K562 (cell line): Measurements from ENCODE around the gene ABCC6. TPM values are rescaled to one million over a fixed set of nuclear protein-coding genes. Genes with fewer than 3 reads are reported as not detected.
"Not testable (repeated sequence)": the region's sequence is repeated elsewhere in the genome, so short reads cannot be mapped to it uniquely, and the experiment has no call there.

ENCODE experiments used
- ATAC-seq: fragments of 200-7000 bp; cut with Tn5 transposase; 3 replicates; pipeline ENCODE4 v1.9.1; 2020; ENCODE audit warnings: moderate library complexity
- BruUV-seq: library from RNA; stranded (reverse); fragments of 400-500 nt; replicated peaks from 2 replicates; lab custom pipeline; 2021; lab: Mats Ljungman, UMichigan
- CTCF ChIA-PET: fragments of 300-600 bp; formaldehyde crosslinking; extraction: SDS; loops from one replicate; lab custom pipeline; 2021; ENCODE audit warnings: low intra/inter-chr PET ratio; lab: Yijun Ruan, JAX
- POLR2A ChIA-PET: fragments of 300-600, 350-650 bp; sonication (Branson Sonifier 250); formaldehyde crosslinking; extraction: SDS; loops from one replicate; lab custom pipeline; 2021; ENCODE audit warnings: antibody characterized with exemption, inconsistent platforms; lab: Yijun Ruan, JAX
- DNase-seq, 4 experiments: peaks; one replicate each; pipeline versions ENCODE4 v3.0.0 to v3.0.0-alpha.2; 2011 to 2018; ENCODE audit warnings: low spot score in 3 of 4, mixed read lengths in 3 of 4; ENCODE audit errors: extremely low read depth in 1 of 4
- FAIRE-seq: peaks from 2 replicates; lab custom pipeline; 2011; peaks lifted over from hg19 to GRCh38; lab: Jason Lieb, UNC
- H2AFZ ChIP-seq: 2 replicates; pipeline ENCODE4 v1.6.0; 2011; ENCODE audit warnings: low read depth, low read length, control low read depth, inconsistent platforms
- H3K27ac ChIP-seq: fragments of 200-600 bp; 3 replicates; pipeline ENCODE4 v1.8.0; 2011; ENCODE audit warnings: low read depth, mild to moderate bottlenecking, control low read depth, inconsistent platforms, low read length, moderate library complexity, mixed read lengths; ENCODE audit errors: extremely low read depth
- H3K27me3 ChIP-seq, 2 experiments: fragments of 300-600 bp in 1 of 2; 2 replicates in 1 of 2; 3 replicates in 1 of 2; pipeline versions ENCODE4 v1.6.0 to v1.8.0; 2011; ENCODE audit warnings: inconsistent platforms in 2 of 2, low read length in 2 of 2, mild to moderate bottlenecking in 1 of 2, mixed read lengths in 1 of 2, moderate library complexity in 1 of 2; ENCODE audit not compliant: control insufficient read depth in 2 of 2, insufficient read depth in 2 of 2
- H3K36me3 ChIP-seq: fragments of 300-600 bp; 3 replicates; pipeline ENCODE4 v1.8.0; 2011; ENCODE audit warnings: mild to moderate bottlenecking, low read length, inconsistent platforms; ENCODE audit not compliant: control insufficient read depth, insufficient read depth
- H3K4me1 ChIP-seq, 2 experiments: fragments of 200-600 bp in 1 of 2; replicated peaks in 1 of 2; 2 replicates in 1 of 2; 3 replicates in 1 of 2; pipeline versions ENCODE4 v1.5.1 to v1.8.0; 2011; ENCODE audit warnings: inconsistent platforms in 2 of 2, low read length in 2 of 2, mild to moderate bottlenecking in 1 of 2, mixed read lengths in 1 of 2, moderate library complexity in 1 of 2; ENCODE audit not compliant: control insufficient read depth in 2 of 2, insufficient read depth in 2 of 2
- H3K4me2 ChIP-seq: 2 replicates; pipeline ENCODE4 v1.6.1; 2011; ENCODE audit warnings: low read length, control low read depth, inconsistent platforms, mixed read lengths; ENCODE audit not compliant: insufficient read depth
- H3K4me3 ChIP-seq: fragments of 200-600 bp; sonication (generic), shearing (Covaris generic); 2 replicates; pipeline ENCODE4 v1.5.1; 2016; ENCODE audit warnings: control low read depth, inconsistent platforms
- H3K79me2 ChIP-seq: fragments of 200-600 bp; 3 replicates; pipeline ENCODE4 v1.8.0; 2011; ENCODE audit warnings: low read length, inconsistent platforms; ENCODE audit not compliant: control insufficient read depth, insufficient read depth
- H3K9ac ChIP-seq, 2 experiments: 2 replicates each; pipeline versions ENCODE4 v1.6.0 to v1.6.1; 2011; ENCODE audit warnings: low read depth in 2 of 2, low read length in 2 of 2, control low read depth in 1 of 2, inconsistent platforms in 1 of 2, mild to moderate bottlenecking in 1 of 2, mixed read lengths in 1 of 2; ENCODE audit not compliant: insufficient read depth in 1 of 2
- H3K9me1 ChIP-seq: one replicate; pipeline ENCODE4 v1.6.0; 2011; ENCODE audit warnings: inconsistent platforms, mild to moderate bottlenecking, low read length, moderate library complexity; ENCODE audit not compliant: control insufficient read depth, insufficient read depth
- H3K9me3 ChIP-seq: replicated peaks from 2 replicates; pipeline ENCODE4 v1.5.1; 2011; ENCODE audit warnings: low read depth, low read length, inconsistent platforms; ENCODE audit not compliant: control insufficient read depth, insufficient read depth
- H4K20me1 ChIP-seq: replicated peaks from 2 replicates; pipeline ENCODE4 v1.6.1; 2011; ENCODE audit warnings: low read length, inconsistent platforms, mixed read lengths; ENCODE audit not compliant: control insufficient read depth, insufficient read depth
- WGBS: fragments of 100-300 bp; shearing (Covaris generic); methylation state at CpG from one replicate; pipeline ENCODE4 v1.1.6; 2016; ENCODE audit warnings: low coverage, mixed read lengths; ENCODE audit not compliant: insufficient coverage; ENCODE audit errors: missing lambda C conversion rate; 5-methylcytosine and 5-hydroxymethylcytosine counted together
- in situ Hi-C: fragments of 300-500 bp; cut with MboI; formaldehyde crosslinking; loops from 4 replicates; pipeline ENCODE4 v1.15.0; 2018; ENCODE audit warnings: inconsistent platforms, mixed read lengths
- intact Hi-C: fragments of 100-400 bp; cut with micrococcal nuclease; formaldehyde crosslinking; loops from 2 replicates; pipeline ENCODE4 v1.14.2; 2022
- polyA plus RNA-seq, 8 experiments: library from polyadenylated mRNA; depleted of rRNA in 4 of 8; stranded (reverse) in 5 of 8; unstranded in 3 of 8; fragments of >200 nt; fragmentation: Nextera tagmentation in 2 of 8; fragmentation: Illumina TruSeq in 1 of 8; extraction: Ambion mirVana in 2 of 8; extraction: Trizol in 1 of 8; gene quantifications; 2 replicates each; pipeline versions ENCODE4 v1.2.1 to v1.2.3, GENCODE V29; 2011 to 2014; ENCODE audit warnings: inconsistent platforms in 1 of 8, missing spikeins in 1 of 8
- total RNA-seq, 7 experiments: library from RNA; depleted of rRNA in 6 of 7; stranded (reverse); fragments of >200 nt in 6 of 7; fragmentation: Illumina TruSeq in 2 of 7; extraction: Trizol in 2 of 7; gene quantifications; 2 replicates each; pipeline versions ENCODE4 v1.2.1 to v1.2.3, GENCODE V29; 2011 to 2021; ENCODE audit warnings: low replicate concordance in 1 of 7

ABCC6 gene
- total and polyA plus RNA-seq, 9 of the 15 experiments (the other 6 are each of a cell fraction or from before 2014, with no cell fraction given): 0.03 to 0.46 (median 0.07) TPM; not detected in 4

- DNase-seq, H3K9me1 ChIP-seq, H3K27me3 ChIP-seq, H3K27ac ChIP-seq, H3K79me2 ChIP-seq, H3K36me3 ChIP-seq, H3K4me2 ChIP-seq, FAIRE-seq, H3K9ac ChIP-seq, CTCF ChIA-PET, H3K4me3 ChIP-seq, ATAC-seq, intact Hi-C loops, H3K9me3 ChIP-seq, BruUV-seq, H3K4me1 ChIP-seq, H4K20me1 ChIP-seq, H2AFZ ChIP-seq: not testable (repeated sequence)
- WGBS: 90% methylated on average over 3 of the region's 5 CpGs
- in situ Hi-C loops: loop anchor here (10.0 kb wide), 1 partner anchor 1403 kb away; the partner anchor contains the start of gene NOMO1
- POLR2A ChIA-PET: interaction anchor here (0.5 kb wide), 1 partner anchor 1608 kb away, joined by 3 read pairs; the partner anchor contains the start of gene PARN
Measured at GRCh38 chr16:16237738-16238137, 14.4 kb upstream of the ABCC6 start.

DNA sequence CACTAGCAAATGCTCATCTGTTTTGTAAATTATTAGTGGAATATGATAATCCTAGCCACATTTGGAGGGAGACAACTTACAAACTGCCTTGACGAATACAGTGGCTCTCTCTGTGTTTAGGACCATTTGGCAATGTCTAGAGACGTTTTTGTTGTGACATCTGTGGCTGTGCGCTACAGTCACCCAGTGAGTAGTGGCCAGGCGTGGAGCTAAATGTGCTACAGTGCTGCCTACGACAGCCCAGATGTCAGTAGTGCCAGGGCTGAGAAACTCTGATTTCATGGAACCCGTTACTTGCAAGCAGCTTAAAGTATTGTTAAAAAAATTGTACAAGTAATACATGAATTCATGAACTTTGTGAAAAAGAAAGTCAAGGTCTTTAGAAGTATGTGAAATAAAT, 13.8 kb upstream of the ABCC6 start:
- POLR2A ChIA-PET: not testable (repeated sequence)

DNA sequence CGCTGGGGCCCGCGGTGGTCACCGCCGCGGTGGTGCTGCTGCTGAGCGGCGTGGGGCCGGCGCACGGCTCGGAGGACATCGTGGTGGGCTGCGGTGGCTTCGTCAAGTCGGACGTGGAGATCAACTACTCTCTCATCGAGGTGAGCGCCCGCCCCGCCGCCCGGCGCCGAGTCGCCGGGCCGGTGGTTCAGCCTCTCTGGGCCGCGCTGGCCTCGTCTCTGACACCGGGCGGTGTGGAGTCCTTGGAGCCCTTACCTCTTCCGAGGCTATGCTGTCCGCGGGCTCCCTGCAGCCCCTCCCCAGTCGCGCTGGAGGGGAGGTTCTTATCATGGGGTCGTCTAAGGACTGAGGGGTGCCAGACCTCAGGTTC, 9.4 kb upstream of the ABCC6 start:
- peak overlapping the region; percentile 19; the same call in 1 of the 2 replicates for H3K4me3 ChIP-seq
- H3K4me1 ChIP-seq, H3K79me2 ChIP-seq, H3K4me2 ChIP-seq, H4K20me1 ChIP-seq, H2AFZ ChIP-seq, H3K9ac ChIP-seq, H3K27me3 ChIP-seq, CTCF ChIA-PET, H3K36me3 ChIP-seq, DNase-seq, intact Hi-C loops, H3K9me3 ChIP-seq, H3K27ac ChIP-seq, POLR2A ChIA-PET, H3K9me1 ChIP-seq, BruUV-seq, FAIRE-seq: not testable (repeated sequence)
- no CpG with 5 or more reads among the region's 39 CpGs for WGBS
- in situ Hi-C loops: loop anchor here (10.0 kb wide), 1 partner anchor 1398 kb away; the partner anchor contains the start of gene NOMO1
- peak; percentile 72 for ATAC-seq

More for the DNA sequence above, 13.8 kb upstream of the ABCC6 start:
- H3K36me3 ChIP-seq, FAIRE-seq, H3K4me1 ChIP-seq, CTCF ChIA-PET, H4K20me1 ChIP-seq, H3K27me3 ChIP-seq, H3K4me2 ChIP-seq, H3K27ac ChIP-seq, intact Hi-C loops, H3K4me3 ChIP-seq, BruUV-seq, H3K9me1 ChIP-seq, DNase-seq, H3K9me3 ChIP-seq, H3K79me2 ChIP-seq, H2AFZ ChIP-seq, H3K9ac ChIP-seq, ATAC-seq: not testable (repeated sequence)
- 89% methylated on average over 4 of the region's 6 CpGs for WGBS
- in situ Hi-C loops: loop anchor here (10.0 kb wide), 1 partner anchor 1402 kb away; the partner anchor contains the start of gene NOMO1

- intact Hi-C loops, in situ Hi-C loops, H3K4me2 ChIP-seq, H3K4me3 ChIP-seq, H3K36me3 ChIP-seq, H3K9ac ChIP-seq, CTCF ChIA-PET, H2AFZ ChIP-seq, H3K9me3 ChIP-seq, H3K79me2 ChIP-seq, DNase-seq, FAIRE-seq, H4K20me1 ChIP-seq, POLR2A ChIA-PET, H3K27me3 ChIP-seq, BruUV-seq, H3K9me1 ChIP-seq, H3K27ac ChIP-seq, H3K4me1 ChIP-seq: not testable (repeated sequence)
- WGBS: 6% methylated on average over 6 of the region's 24 CpGs
- peak; percentile 60 for ATAC-seq
Measured at GRCh38 chr16:16223662-16224241, 458 bp upstream of the ABCC6 start.
